ENCODE data around the gene KREMEN1.

Gene KREMEN1

DNA sequence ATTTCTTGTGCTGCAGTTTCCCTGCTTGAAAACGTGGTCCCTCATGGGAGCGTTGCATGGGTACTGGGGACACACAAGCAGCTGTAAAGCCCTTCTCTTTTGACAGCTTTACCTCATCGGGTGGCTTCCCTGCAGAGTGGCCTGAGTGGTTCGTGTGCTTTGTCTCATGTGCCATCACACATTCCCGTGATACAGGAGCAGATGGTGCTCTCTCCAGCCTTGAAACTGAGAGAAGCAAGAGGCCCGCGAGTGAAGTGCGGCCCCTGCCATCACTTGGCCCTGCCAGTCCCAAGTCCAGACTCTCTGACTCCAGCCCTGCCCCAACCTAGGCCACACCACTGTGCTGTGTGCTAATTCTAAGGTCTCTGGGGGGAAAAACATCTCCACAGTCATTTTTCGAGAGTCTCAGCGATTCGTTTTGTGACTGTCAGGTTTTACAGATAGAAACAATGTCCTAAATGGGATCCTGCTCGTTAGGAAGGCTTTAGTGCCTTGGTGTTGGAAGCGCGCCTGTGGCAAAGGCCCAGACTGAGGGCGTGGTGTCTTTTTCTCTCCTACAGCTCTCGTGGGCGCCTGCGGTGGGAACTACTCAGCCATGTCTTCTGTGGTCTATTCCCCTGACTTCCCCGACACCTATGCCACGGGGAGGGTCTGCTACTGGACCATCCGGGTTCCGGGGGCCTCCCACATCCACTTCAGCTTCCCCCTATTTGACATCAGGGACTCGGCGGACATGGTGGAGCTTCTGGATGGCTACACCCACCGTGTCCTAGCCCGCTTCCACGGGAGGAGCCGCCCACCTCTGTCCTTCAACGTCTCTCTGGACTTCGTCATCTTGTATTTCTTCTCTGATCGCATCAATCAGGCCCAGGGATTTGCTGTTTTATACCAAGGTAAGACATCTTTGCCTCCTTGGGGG lies 64.2 kb downstream of the KREMEN1 start:
- DNase-seq, result no peak

DNA sequence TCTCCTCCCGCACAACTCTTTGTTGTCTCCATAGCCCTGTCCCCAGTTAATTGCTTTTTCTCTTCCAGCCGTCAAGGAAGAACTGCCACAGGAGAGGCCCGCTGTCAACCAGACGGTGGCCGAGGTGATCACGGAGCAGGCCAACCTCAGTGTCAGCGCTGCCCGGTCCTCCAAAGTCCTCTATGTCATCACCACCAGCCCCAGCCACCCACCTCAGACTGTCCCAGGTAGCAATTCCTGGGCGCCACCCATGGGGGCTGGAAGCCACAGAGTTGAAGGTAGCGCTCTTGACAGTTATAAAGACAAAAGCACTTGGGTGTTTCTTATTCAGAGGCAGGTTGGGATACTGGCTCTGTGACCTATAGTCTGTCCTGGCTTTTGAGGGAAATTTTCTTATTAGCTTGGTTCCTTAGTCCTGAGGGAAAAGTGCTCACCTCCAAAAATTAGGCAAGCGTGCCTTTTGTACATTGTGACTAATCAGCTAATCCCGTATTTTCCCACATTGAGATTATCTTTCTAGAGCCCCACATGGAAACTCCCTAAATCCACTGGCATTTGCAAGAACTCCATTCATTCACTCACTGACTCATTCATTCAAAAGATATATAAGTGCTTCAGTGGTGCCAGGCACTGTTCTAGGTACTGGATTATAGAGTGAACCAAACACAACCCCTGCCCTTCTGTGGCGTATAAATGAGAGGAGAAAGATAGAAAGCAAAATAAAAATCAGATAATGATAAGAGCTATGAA lies 65.9 kb downstream of the KREMEN1 start:
- no peak for DNase-seq

DNA sequence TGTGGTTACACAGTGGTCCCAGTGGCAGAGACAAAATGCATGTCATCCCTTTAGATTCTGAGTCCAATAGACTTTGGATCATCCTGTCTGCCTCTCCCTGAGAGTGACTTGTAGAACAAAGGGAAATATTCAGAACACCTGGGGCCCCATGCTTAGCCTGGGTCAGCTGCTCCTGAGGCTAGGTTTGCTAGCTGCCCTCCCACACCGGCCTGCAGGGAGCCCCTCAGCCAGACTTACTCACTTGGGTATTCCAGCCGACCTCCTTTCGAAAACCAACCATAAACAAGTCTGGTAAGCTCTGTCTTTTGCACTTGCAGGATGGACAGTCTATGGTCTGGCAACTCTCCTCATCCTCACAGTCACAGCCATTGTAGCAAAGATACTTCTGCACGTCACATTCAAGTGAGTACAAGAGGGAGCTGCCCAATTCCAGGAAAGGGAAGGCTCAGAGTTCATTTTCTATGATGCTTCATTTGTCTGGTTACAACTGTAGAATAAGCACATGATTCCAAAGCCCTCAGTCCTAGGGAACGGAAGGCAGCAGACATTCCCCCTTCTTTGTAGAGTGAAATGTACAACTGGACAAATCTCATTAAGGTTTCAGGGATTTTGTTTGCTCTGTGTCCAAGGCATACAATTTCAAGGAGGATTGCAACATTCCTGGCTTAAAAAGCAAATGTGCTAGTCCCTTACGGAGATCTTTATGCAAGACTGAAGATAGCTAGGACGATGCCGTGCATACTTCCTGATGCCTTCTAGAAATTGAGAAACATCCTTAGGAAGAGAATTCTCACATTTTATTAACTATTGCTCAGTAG lies 67.3 kb downstream of the KREMEN1 start:
- no peak for DNase-seq

DNA sequence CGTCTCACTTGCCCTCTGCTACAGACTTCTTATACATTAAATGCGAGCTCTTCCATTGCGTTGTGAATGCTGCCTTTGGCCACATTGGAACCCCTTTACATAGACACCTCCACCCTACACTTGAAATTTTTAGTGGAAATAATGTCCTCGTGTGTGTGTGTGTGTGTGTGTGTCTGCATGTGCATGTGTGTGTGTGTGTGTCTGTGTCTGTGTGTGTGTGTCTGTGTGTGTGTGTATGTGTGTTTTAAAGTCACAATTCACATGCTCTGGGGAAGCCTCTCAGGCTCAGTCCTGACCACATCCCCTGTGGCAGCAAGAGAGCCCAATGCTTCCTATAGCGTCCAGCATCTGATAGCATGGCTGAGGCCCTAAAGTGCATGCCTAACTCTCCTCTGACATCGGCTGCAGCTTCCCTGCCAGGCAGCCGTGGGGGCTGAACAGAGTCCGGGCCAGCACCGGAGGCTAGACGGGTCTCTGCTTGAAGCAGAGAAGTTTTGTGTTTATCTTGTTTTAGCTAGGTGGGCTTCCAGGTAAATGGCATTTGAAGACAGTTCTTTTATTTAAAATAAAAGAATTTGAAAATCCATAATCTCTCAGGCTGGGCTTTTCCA lies 68.3 kb downstream of the KREMEN1 start:
- DNase-seq, result no peak

DNA sequence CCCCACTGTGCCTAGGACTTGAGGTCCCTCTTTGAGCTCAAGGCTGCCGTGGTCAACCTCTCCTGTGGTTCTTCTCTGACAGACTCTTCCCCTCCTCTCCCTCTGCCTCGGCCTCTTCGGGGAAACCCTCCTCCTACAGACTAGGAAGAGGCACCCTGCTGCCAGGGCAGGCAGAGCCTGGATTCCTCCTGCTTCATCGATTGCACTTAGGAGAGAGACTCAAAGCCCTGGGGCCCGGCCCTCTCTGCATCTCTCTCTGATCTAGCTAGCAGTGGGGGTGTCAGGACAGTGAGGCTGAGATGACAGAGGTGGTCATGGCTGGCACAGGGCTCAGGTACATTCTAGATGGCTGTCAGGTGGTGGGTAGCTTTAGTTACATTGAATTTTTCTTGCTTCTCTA lies 69.3 kb downstream of the KREMEN1 start:
- DNase-seq, result no peak

DNA sequence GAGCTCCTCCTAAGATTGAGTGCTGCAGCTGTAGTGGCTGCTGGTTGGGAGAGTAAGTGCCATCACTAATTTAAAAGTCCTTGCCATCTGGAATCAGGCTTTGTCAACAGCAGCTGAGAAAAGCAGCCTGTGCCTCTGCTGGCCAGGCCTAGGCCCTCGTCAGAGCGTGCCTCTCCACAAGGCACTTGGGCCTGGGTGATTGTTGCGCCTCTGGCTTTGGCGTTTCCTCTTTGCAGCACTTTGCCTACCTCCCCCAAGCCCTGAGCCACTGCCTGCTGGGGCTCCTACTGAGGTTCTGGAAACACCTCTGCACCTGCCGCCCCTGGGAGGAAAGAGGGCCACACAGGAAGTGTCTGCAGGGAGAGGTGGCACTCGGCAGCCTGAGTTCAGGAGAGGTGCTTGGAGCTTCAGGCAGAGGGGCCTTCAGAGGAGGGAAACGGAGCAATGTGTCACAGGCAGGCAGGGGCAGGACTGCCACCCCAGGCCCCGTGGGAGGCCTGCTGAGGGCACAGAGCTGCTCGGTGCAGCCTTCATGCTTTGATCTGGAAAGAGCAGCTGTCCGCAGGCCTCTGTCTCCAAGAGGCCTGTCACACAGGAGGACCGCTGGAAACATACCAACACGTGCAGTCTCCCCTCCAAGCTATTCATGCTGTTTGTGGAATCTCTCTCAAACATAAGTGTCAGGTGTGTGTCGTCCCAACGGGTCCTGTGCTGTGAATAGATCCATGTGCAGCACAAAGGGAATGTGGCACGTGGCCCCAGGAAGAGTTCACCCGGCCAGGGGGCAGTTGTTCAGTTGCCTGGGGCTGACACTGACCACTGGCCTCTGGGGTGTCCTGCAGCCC lies 71.3 kb downstream of the KREMEN1 start:
- no peak for DNase-seq

DNA sequence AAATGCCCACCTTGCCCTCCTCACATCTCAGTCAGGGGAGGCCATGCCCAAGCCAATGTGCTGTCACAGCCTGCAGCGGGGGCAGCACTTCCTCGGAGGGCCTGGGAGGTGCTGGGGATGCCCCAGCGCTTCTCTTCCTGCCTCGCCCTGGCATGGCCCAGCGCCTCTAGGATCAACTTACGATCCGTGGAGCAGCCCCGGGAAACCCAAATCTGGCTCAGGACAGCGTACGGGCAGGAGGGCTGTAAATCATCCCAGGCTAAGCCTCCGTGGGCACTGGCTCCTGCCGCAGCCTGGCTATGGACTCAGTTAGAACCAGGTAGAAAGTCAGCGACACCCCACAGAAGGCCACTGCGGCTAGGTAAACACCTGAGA lies 71.9 kb downstream of the KREMEN1 start:
- DNase-seq, result no peak

DNA sequence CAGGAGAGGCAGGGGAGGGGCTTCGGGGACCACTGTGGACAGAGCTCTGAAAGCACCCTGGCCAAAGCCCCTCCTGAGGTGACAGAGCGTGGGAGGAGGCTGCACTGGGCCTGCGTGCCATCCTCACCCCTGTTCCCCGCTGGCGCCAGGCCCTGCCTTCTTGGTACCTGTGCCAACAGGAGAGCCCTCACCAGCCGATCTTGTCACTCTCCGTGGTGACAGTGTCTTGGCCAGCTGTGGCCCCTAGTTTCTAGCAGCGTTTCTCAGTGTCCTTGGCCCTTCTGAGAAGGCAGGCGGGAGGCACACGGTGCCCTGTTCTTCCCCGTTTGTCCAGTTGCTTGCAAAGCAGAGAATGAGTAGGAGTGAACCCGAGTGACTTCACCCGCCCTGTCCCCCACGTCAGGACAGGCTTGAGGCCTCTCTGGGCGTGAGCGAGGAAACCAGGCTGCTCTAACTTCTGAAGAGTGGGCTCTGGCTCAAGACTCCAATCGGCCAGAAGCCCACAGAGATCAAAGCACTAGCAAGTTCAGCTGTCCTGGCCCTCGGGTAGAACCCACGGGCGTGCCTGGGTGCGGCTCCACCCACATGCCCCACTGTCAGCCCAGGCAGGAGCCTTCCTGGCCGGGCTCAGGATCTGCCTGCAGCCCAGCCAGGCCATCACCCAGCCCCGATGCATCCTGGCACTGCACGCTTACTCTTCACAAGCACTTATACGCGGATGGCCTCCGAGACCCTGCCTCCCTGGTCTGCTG lies 72.7 kb downstream of the KREMEN1 start:
- DNase-seq, result no peak

DNA sequence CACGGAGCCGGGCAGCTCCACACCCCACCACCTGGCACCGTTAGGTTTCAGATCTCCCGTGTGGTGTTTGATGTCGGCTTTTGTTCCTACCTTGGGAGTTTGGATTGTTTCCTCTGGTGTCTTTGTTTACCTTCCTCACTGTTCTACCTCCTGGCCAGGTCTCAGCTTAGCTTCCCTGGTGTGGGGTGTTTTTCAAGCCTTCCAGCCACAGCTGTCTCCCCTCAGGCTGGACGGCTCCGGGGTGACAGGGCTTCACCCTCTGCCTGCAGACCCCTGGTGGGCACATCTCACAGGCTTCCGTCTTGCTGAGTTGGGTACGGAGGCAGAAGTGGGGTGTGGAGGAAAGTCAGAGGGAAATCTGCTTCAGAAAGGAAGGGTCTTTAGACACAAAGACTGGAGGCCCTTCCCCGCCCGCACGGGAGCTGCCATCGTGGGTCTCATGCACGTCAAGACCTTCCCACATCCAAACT lies 73.3 kb downstream of the KREMEN1 start:
- DNase-seq, result no peak

DNA sequence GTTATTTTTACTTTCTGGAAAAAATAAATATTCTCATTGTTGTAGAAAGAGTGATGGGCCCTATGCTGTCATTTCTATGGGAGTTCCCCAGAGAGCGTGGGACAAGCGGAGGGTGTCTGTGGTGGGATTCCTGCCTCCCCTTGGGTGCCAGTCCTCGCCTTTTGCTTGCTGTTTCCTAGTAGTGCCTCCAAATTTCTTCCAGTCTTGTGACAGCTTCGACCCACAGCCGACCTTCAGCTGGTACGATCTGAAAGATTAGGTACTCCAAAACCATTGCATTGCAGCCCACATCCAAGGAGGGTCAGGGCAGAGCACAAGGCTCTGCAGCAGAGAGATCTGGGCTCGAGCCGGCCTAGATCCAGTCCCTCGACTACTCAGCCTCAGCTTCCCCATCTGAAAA lies 73.9 kb downstream of the KREMEN1 start:
- no peak for DNase-seq

DNA sequence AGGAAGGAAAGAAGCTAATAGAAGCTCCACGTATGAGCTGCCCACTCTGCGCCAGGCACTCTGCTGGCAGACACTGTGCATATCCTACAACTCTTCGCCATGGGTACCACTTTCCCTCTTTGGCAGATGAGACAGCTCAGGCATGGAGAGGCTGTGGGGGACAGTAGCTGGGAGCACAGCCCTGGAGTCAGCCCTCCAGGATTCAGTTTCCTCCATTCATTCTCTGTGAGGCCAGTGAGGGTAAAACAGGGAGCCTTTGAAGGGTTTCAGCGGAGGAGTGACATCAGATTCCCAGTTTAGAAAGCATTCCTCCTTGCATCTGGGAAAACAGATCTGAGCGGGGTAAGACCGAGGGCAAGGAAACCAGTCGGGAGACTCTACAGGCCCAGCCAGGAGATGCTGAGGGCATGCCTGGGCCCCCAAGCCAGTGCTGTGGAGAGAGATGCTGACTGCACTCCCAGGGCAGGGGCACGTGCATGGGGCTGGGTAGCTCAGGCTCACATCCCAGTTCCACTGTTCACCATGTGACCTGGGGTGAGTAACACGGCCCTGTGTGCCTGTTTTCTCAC lies 74.6 kb downstream of the KREMEN1 start:
- no peak for DNase-seq

DNA sequence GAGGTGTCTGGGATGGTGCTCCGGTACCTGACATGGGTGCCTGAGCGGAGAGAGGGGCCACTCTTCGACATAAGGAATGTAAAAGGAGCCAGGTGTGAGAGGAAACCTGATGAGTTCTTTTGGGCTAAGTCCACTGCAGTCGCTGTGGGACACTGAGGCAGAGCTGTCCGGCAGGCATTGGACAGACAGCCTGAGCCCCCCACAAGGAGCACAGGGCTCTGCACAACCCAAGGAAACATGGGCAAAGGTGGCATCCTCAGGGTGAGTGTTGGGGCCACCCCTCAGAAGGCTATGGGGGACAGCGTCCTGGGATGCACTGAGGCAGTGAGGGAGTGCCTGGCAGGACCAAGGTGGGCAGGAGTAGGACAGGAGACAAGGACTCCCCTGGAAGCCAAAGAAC lies 75.2 kb downstream of the KREMEN1 start:
- DNase-seq, result no peak

DNA sequence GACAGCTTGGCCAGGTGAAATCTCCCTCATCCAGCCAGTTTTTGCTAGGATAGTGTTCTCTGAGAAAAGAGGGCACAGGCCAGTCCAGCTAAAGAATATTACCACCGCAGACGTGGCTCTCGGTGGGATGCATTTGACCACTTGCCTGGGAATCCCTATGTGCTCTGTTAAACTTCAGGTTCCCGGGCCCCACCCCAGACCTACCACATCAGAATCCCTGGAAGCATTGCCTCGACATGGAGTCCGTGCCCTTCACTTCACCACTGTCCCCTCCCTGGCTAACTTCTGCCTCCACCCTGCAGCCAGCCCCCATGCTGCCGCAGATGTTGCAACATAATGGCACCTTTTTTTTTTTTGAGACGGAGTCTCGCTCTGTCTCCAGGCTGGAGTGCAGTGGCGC lies 76.0 kb downstream of the KREMEN1 start:
- no peak for DNase-seq

DNA sequence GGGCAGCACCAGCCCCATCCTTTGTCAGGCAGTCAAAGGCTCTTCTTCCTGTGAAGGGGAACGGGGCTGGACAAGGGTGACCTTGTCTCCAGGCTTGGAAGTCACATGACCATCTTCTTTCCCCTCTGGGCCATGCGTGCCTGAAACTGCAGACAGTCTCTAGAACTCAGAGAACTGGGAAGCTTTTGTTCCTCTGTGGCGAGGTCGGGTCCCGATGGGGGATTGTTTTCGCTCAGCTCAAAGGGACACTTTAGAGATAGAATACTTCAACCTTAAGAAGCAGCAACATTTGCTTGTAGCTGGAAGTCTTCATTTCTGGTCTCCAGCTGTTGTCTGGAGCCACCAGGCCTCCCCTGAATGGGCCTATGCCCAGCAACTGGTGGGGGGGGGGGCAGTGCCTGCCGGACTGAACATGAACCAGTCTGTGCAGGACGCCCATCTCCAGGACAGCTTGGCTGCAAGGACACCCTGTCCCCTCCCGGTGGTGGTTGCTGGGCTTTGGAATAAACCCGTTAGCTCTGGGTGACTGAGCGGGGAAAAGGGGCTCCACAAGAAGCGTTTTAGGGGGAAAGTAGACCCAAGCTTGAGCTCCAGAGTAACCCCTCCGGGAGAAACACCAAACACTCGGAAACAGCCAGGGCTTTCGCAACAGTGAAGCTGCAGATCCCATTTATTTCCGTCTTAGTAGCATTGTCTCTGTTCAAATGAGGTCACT lies 77.2 kb downstream of the KREMEN1 start:
- DNase-seq, result no peak

DNA sequence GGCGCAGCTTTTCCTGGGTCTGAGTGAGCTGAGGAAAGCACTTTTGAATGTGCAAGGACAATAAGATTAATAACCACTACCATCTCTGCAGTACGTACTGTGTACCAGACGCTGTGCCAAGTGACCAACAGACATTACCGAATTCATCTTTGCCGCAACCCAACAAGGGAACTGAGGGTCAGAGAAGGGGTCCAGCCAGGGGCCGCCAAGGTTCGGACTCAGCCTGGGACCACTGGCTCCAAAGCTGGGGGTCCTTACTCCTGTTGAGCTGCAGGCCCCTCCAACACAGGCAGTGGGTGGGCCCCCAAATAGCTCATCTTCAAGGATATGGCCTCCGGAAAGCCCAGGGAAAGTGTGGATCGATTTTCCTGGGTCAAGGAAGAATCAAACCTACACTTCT lies 77.9 kb downstream of the KREMEN1 start:
- no peak for DNase-seq

DNA sequence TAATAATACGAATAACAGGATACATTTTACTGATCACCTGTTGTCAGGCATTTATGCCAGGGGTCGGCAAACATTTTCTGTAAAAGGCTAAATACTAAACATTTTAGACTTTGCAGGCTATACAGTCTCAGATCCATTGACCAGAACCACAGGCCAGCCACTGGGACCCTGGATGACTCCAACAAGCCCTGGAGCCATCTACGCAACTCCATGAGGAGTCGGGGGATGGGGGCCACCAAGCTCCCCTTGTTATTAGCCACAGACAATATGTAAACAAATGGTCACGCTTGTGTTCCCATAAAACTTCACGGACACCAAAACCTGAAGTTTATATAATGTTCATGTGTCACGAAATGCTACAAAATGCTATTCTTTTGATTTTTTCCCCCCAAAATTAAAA lies 78.5 kb downstream of the KREMEN1 start:
- DNase-seq, result no peak

DNA sequence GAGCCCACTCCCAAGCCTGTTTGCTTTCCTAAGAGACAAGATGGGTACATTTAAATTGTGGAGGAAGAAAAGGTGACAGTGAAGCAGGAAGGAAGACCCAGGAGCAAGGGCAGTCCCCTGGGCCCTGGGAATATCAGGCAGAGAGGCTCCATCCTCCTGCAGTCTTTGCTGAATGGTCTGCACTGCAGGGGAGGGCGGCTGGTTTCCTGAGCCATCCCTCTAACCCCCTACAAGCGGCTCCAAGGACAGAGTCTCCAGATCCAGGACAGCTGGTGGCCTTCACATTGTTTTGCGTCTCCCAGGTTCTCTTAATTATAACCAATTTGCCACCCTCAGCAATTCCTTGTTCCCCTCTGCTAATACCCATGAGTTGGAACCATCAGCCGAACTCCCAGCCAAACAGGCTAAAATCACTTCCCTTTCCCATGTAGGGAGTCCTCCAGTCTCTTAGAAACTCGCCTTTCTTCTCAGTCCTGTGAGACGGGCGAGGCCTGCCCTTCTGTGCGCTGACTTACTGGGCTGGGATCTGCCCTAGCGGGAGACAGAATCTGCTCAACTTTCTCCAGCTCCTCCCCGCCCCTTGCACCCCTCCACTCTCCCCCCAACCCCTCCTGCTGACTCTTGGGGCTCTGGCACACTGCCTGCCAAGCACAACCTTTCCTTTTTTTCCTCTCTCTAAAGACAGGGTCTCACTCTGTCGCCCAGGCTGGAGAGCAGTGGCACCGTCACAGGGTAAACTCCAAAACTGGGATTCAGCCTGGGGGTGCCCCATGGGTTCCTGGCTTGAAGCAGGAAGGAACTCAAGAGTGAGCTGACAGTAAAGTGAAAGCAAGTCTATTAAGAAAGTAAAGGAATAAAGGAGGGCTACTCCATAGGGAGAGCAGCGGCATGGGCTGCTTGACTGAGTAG lies 79.5 kb downstream of the KREMEN1 start:
- no peak for DNase-seq

DNA sequence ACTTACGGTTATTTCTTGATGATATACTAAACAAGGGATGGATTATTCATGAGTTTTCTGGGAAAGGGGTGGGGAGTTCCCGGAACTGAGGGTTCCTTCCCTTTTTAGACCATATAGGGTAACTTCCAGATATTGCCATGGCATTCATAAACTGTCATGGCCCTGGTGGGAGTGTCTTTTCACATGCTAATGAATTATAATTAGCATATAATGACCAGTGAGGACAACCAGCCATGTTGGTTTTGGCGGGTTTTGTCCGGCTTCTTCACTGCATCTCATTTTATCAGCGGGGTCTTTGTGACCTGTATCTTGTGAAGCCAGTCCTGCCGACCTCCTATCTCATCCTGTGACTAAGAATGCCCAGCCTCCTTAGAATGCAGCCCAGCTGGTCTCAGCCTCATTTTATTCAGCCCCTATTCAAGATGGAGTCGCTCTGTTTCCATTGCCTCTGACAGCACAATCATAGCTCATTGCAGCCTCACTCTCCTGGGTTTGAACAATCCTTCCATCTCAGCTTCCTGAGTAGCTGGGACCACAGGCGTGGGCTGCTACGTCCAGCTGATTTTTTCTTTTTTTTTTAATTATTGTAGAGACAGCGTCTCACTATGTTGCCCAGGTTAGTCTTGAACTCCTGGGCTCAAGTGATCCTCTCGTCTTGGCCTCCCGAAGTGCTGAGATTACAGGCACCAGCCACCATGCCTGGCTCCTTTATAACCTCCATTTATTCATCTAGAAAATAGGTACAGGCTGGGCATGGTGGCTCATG lies 80.3 kb downstream of the KREMEN1 start:
- peak; percentile 7 for DNase-seq

Measured in CD4-positive, alpha-beta T cell treated with Interleukin-10 for 1 hour (primary cell).